ENCODE results near the gene DYRK4. TPM values are rescaled to one million over a fixed set of nuclear protein-coding genes. Genes with fewer than 3 reads are reported as not detected.

The DYRK4 gene
- total and polyA plus RNA-seq, 2 of the 13 experiments (the other 11 are each of a cell fraction or from before 2014, with no cell fraction given): 29.4 to 40.2 TPM

GRCh38 chr12:4648104-4648500 is 86.1 kb downstream of the DYRK4 start (continued):
- TF ChIP-seq GZF1 (CRISPR knock-in tag; IDR thresholded peaks at IDR 0.05) (no peak), ZBTB40 (IDR thresholded peaks at IDR 0.05) (no peak), ZBTB40 (CRISPR knock-in tag; IDR thresholded peaks at IDR 0.05) (no peak), ZNF563 (CRISPR knock-in tag; IDR thresholded peaks at IDR 0.05) (no peak), ZEB1 (IDR thresholded peaks at IDR 0.05; ENCODE audit: insufficient replicate concordance, low read depth) (no peak)
